GM18867 (cell line): ENCODE data around the gene MMP24.
"Not testable (repeated sequence)": the region's sequence is repeated elsewhere in the genome, so short reads cannot be mapped to it uniquely, and the experiment has no call there.

Source experiments
- ATAC-seq: cut with Tn5 transposase; IDR thresholded peaks from one replicate; pipeline ENCODE4 v1.9.1; 2021; ENCODE audit warnings: mild to moderate bottlenecking, moderate library complexity; ENCODE audit not compliant: unreplicated experiment

The MMP24 gene

GRCh38 chr20:35226126-35226883 is at the start of gene MMP24:
MMP24 (plus strand) TSS chr20:35226690; CDS start chr20:35226739, 49 bp downstream.
- no peak for ATAC-seq

- ATAC-seq = no peak
Observed at GRCh38 chr20:35179292-35180212, 46.9 kb upstream of the MMP24 start.

GRCh38 chr20:35180266-35180665 is 46.2 kb upstream of the MMP24 start:
- no peak for ATAC-seq

GRCh38 chr20:35181731-35182130 is 44.8 kb upstream of the MMP24 start:
- ATAC-seq = no peak

GRCh38 chr20:35186691-35187289 is 39.7 kb upstream of the MMP24 start:
- not testable (repeated sequence) for ATAC-seq

- no peak for ATAC-seq
Observed at GRCh38 chr20:35187584-35188190, 38.8 kb upstream of the MMP24 start.

- ATAC-seq = not testable (repeated sequence)
Observed at GRCh38 chr20:35189223-35189622, 37.3 kb upstream of the MMP24 start.

GRCh38 chr20:35190556-35190955 is 35.9 kb upstream of the MMP24 start:
- ATAC-seq = no peak

- no peak for ATAC-seq
Observed at GRCh38 chr20:35191419-35192117, 34.9 kb upstream of the MMP24 start.

GRCh38 chr20:35192118-35192872 is 34.2 kb upstream of the MMP24 start:
- ATAC-seq = no peak

GRCh38 chr20:35193031-35193791 is 33.3 kb upstream of the MMP24 start:
- ATAC-seq = not testable (repeated sequence)

- no peak for ATAC-seq
Observed at GRCh38 chr20:35196313-35196712, 30.2 kb upstream of the MMP24 start.

GRCh38 chr20:35199740-35200139 is 26.8 kb upstream of the MMP24 start:
- no peak for ATAC-seq

- no peak for ATAC-seq
Observed at GRCh38 chr20:35200267-35200666, 26.2 kb upstream of the MMP24 start.

- not testable (repeated sequence) for ATAC-seq
Observed at GRCh38 chr20:35201467-35201866, 25.0 kb upstream of the MMP24 start.

- no peak for ATAC-seq
Observed at GRCh38 chr20:35206802-35207201, 19.7 kb upstream of the MMP24 start.

- no peak for ATAC-seq
Observed at GRCh38 chr20:35207950-35208611, 18.4 kb upstream of the MMP24 start.
